Glomerular visceral epithelial cell (primary cell): ENCODE results near the gene PALD1.

Source experiments
- DNase-seq: peaks from one replicate; pipeline ENCODE4 v3.0.0-alpha.2; 2016; ENCODE audit errors: extremely low spot score

Gene PALD1

GRCh38 chr10:70504521-70505358 lies 26.2 kb downstream of the PALD1 start:
- no peak for DNase-seq

DNA sequence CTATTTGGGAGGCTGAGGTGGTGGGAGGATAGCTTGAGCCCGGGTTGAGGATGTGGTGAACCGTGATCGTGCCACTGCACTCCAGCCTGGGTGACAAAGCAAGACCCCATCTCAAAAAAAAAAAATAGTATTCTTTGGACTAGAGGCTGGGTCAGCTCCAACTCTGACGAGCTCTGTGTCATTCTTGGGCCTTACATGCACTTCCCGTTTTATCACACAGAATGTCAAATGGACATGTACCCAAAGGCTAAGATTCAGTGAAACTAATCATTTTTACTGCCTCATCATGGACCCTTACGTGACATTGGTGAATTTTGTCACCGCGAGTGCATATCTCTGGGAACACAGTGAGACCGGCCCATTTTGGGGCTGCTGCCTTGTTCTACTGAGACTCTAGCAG lies 27.3 kb downstream of the PALD1 start:
- DNase-seq, result no peak

GRCh38 chr10:70507966-70508365 lies 29.4 kb downstream of the PALD1 start:
- DNase-seq, result no peak

GRCh38 chr10:70508912-70509756 lies 30.6 kb downstream of the PALD1 start:
- no peak for DNase-seq

DNA sequence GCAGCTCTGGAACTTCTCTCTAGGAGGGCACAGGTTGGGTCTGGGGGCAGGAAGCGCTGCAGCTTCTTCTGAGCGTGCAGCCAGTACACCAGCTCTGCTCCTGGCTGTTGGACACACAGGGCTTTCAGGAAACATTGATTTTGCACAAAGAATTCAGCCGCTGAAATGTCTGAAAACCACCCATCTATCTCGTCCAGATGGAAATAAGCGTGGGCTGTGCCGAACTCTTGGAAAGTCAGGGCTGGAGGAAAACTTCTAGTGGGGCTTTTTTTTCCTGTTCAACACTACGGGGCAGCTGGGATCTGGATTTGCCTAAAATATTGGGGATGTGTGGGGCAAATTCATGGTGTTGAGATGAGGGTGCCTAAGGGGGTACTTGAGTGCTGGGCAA lies 31.2 kb downstream of the PALD1 start:
- no peak for DNase-seq

DNA sequence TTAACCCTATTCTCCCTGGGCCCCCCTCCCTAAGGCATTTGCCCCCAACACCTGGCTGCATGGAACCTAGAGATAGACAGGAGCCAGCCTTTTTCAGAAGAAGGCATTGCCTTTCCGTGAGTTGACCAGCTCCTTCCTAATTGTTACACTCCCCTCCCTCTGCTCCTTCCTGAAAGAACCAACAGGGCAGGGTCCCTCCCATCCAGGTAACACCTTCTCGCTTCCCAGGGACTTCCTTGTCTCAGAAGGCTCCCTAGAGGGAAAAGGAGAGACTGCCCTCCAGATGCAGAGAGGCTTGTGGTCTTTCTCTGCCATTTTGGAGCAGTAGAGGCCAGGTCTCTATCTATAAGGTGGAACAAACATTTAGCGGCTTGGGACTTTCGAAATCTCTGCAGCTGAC lies 31.9 kb downstream of the PALD1 start:
- DNase-seq, result no peak

DNA sequence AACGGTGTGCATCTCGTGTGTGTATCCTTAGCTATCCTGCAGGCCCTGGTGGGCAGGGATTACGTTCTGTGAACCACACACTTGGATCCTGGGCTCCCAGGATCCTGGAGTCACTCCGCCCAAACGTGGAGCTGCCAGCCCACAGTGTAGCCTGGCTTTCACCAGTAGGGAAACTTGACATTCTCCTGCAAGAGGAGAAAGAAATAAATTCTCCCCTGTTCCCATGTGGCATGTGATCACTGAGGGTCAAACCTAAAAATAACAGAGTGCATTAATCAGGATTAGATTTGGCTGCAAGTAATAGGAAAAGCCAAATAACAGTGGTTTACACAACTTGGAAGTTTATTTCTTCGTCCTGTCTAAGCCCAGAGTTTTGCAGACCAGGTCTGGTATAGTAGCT lies 32.3 kb downstream of the PALD1 start:
- no peak for DNase-seq

GRCh38 chr10:70512149-70512639 lies 33.6 kb downstream of the PALD1 start:
- no peak for DNase-seq

DNA sequence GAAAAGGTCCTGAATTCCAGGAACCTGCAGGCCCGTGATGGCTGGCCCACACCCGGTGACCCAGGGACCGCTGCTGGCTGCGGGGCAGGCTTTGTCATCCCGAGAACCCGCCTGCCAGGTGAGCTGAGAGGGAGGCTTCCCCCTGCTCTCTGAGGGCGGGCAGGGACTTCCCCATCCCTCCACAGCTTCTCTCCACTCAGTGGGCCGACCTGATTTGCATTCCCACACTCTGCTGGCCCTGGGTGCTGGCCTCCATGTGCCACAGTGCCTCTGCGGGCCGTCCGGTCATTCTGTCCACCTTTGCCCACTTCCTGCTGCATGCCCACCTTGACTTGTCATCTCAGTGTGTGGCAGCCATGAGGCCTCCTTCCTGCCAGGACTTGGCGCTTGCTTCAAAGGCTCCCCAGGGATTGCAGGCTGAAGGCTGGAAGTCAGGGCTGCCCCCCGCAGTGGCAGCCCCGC lies 35.3 kb downstream of the PALD1 start:
- DNase-seq, result no peak

GRCh38 chr10:70514591-70514990 lies 36.0 kb downstream of the PALD1 start:
- no peak for DNase-seq

- no peak for DNase-seq
Observed at GRCh38 chr10:70515035-70515667, 36.6 kb downstream of the PALD1 start.

- DNase-seq, result no peak
Observed at GRCh38 chr10:70518695-70519094, 40.1 kb downstream of the PALD1 start.

- DNase-seq, result no peak
Observed at GRCh38 chr10:70523057-70523456, 44.5 kb downstream of the PALD1 start.

DNA sequence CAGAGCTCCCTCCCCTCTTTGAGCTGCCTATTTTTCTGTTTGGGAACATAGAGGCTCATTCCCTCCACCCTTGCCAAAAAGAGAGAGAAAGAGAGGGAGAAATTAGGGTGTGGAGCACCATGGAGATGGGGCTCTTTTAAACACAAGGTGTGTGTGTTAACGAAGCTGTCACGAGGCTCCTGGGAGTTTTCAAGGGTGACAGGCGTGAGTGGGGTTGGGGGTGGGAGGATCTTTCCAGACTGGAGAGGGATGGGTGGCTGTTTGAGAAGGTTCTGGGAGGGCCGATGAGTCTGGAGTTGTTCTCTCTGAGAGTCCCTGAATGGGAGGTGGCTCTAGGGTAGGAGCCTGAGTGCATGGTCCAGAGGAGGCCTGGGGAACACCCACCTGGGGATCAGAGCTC lies 45.0 kb downstream of the PALD1 start:
- no peak for DNase-seq

DNA sequence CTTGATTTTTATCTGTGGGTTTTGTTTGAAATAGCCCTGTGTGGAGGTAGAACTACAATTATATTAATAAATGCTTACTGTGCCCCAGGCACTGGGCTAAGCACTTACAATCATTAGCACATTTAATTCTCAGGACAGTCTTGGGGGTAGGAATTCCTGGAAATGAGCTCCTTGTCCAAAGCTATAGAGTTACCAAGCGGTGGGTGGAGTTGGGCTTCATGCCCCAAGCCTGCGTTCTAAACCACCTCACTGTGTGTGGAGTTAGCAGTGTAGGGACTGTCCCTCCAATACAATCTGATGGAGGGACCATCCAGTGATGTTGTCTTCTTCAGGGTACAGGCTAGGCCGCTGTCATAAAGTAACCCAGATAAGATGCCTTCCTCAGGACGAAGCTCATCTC lies 49.7 kb downstream of the PALD1 start:
- no peak for DNase-seq

- peak; percentile 24 for DNase-seq
Observed at GRCh38 chr10:70528741-70529362, 50.3 kb downstream of the PALD1 start.

- no peak for DNase-seq
Observed at GRCh38 chr10:70529848-70530247, 51.3 kb downstream of the PALD1 start.

DNA sequence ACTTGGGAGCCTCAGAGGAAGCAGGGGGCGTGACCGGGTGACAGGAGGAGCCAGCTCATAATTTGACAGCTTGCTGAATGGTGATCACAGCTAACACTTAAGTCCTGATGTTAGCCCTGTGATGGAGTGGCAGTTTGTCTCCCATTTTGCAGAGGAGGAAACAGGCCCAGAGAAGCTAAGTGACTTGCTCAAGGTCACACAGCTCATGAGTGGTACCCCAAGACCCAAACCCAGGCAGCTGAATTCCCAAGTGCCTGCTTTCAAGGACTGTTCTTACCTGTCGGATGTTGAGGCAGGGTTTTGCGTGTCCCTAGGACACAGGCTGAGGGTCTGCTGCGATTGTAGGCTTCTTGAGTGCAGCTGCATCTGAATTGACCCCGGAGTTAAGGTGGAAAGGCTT lies 51.7 kb downstream of the PALD1 start:
- no peak for DNase-seq

GRCh38 chr10:70532554-70533188 lies 54.1 kb downstream of the PALD1 start:
- DNase-seq, result no peak

DNA sequence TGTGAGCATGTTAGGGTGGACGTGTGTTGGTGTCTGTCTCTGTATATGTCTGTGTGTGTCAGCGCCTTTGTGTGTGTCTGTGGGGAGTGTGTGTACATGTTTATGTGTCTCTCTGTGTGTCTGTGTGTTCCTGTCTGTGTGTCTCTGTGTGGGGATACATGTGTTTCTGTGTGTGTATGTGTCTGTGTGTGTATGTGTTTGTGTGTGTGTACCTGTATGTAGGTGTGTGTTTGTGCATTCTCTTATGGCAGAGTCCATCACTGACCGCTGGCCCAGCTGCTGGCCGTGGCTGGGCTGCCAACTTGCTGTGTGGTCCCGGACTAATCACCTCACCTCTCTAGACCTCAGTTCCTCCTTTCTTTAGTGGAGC lies 54.6 kb downstream of the PALD1 start:
- DNase-seq, result no peak

- no peak for DNase-seq
Observed at GRCh38 chr10:70534281-70534680, 55.7 kb downstream of the PALD1 start.
